OCI-M2 (cell line): ENCODE data around the gene OR5M8.

Source experiments
- DNase-seq: peaks from one replicate; lab custom pipeline; 2025; ENCODE audit not compliant: unreplicated experiment; lab: John Stamatoyannopoulos, UW

The OR5M8 gene

GRCh38 chr11:56491270-56491669 lies at the start of gene OR5M8:
TSS of gene OR5M8 (minus strand) at chr11:56491370. CDS start at chr11:56491370, 0 bp downstream.
- DNase-seq = no peak

GRCh38 chr11:56533054-56533740 lies 42.0 kb upstream of the OR5M8 start:
- no peak for DNase-seq

GRCh38 chr11:56531856-56532255 lies 40.7 kb upstream of the OR5M8 start:
- no peak for DNase-seq

GRCh38 chr11:56522008-56522407 lies 30.8 kb upstream of the OR5M8 start:
- DNase-seq = no peak

GRCh38 chr11:56513280-56513679 lies 22.1 kb upstream of the OR5M8 start:
- DNase-seq = no peak

GRCh38 chr11:56509439-56509838 lies 18.3 kb upstream of the OR5M8 start:
- DNase-seq = no peak

GRCh38 chr11:56497010-56497409 lies 5.8 kb upstream of the OR5M8 start:
- DNase-seq = no peak

GRCh38 chr11:56495117-56495516 lies 3.9 kb upstream of the OR5M8 start:
- no peak for DNase-seq

GRCh38 chr11:56486801-56487200 lies 4.4 kb downstream of the OR5M8 start:
- DNase-seq = no peak

- DNase-seq = no peak
Measured at GRCh38 chr11:56474729-56475235, 16.4 kb downstream of the OR5M8 start.

GRCh38 chr11:56473252-56473651 lies 17.9 kb downstream of the OR5M8 start, which contains the start of gene OR5M3:
TSS of gene OR5M3 (minus strand) at chr11:56473352. CDS start at chr11:56470497, 2,855 bp downstream.
- no peak for DNase-seq

- no peak for DNase-seq
Measured at GRCh38 chr11:56457076-56457475, 34.1 kb downstream of the OR5M8 start.

- no peak for DNase-seq
Measured at GRCh38 chr11:56453521-56453920, 37.6 kb downstream of the OR5M8 start.
